WTC11 (cell line): ENCODE results near the gene DGKQ.

ENCODE experiments used
- AFF4 ChIP-seq: sonication (generic); formaldehyde crosslinking; IDR thresholded peaks from 2 replicates; pipeline ENCODE4 v1.8.1; 2023; ENCODE audit warnings: mild to moderate bottlenecking, missing genetic modification reagents, borderline replicate concordance
- CREB1 ChIP-seq: sonication (generic); formaldehyde crosslinking; IDR thresholded peaks from 2 replicates; pipeline ENCODE4 v1.8.0; 2023; ENCODE audit warnings: mild to moderate bottlenecking, missing genetic modification reagents
- CREM ChIP-seq: sonication (generic); formaldehyde crosslinking; IDR thresholded peaks from 2 replicates; pipeline ENCODE4 v1.8.1; 2022; ENCODE audit warnings: mild to moderate bottlenecking, missing genetic modification reagents, moderate library complexity
- CTCF ChIP-seq: fragments of 200-600 bp; IDR thresholded peaks from 2 replicates; pipeline ENCODE4 v1.8.0; 2022; ENCODE audit warnings: antibody characterized with exemption
- ELF4 ChIP-seq: sonication (generic); formaldehyde crosslinking; IDR thresholded peaks from 2 replicates; pipeline ENCODE4 v1.8.1; 2022; ENCODE audit warnings: low read depth, mild to moderate bottlenecking, moderate library complexity, missing genetic modification reagents
- ETV6 ChIP-seq: sonication (generic); formaldehyde crosslinking; IDR thresholded peaks from 2 replicates; pipeline ENCODE4 v1.8.1; 2022; ENCODE audit warnings: mild to moderate bottlenecking, missing genetic modification reagents
- FOXK1 ChIP-seq: sonication (generic); formaldehyde crosslinking; IDR thresholded peaks from 2 replicates; pipeline ENCODE4 v1.8.0; 2022; ENCODE audit warnings: mild to moderate bottlenecking, moderate library complexity, missing genetic modification reagents
- NR2C2 ChIP-seq: sonication (generic); formaldehyde crosslinking; IDR thresholded peaks from 2 replicates; pipeline ENCODE4 v1.8.0; 2022; ENCODE audit warnings: mild to moderate bottlenecking, missing genetic modification reagents
- SP1 ChIP-seq: sonication (generic); formaldehyde crosslinking; conservative IDR thresholded peaks from 2 replicates; pipeline ENCODE4 v1.8.1; 2022; ENCODE audit warnings: missing genetic modification reagents
- TCF7 ChIP-seq: sonication (generic); formaldehyde crosslinking; IDR thresholded peaks from 2 replicates; pipeline ENCODE4 v1.8.0; 2022; ENCODE audit warnings: mild to moderate bottlenecking, low read depth, missing genetic modification reagents, moderate library complexity
- USF2 ChIP-seq: sonication (generic); formaldehyde crosslinking; IDR thresholded peaks from 2 replicates; pipeline ENCODE4 v1.8.1; 2023; ENCODE audit warnings: mild to moderate bottlenecking, missing genetic modification reagents, moderate library complexity
- TF ChIP-seq, protein P1 (sequence below): fragments of 250-450 bp; sonication (Bioruptor Pico); IDR thresholded peaks from 2 replicates; pipeline ENCODE4 v1.8.0; 2021; ENCODE audit warnings: mild to moderate bottlenecking
- TF ChIP-seq, protein P2 (sequence below): sonication (generic); formaldehyde crosslinking; IDR thresholded peaks from 2 replicates; pipeline ENCODE4 v1.8.1; 2023; ENCODE audit warnings: mild to moderate bottlenecking, missing genetic modification reagents

- TF ChIP-seq CREM (CRISPR knock-in tag) (no peak), SP1 (CRISPR knock-in tag) (no peak), NR2C2 (no peak), AFF4 (CRISPR knock-in tag) (no peak), ELF4 (CRISPR knock-in tag) (no peak), FOXK1 (no peak), CTCF (no peak), TCF7 (CRISPR knock-in tag) (no peak), CREB1 (CRISPR knock-in tag) (no peak), USF2 (no peak), ETV6 (CRISPR knock-in tag) (no peak)
- TF ChIP-seq, protein P1, sequence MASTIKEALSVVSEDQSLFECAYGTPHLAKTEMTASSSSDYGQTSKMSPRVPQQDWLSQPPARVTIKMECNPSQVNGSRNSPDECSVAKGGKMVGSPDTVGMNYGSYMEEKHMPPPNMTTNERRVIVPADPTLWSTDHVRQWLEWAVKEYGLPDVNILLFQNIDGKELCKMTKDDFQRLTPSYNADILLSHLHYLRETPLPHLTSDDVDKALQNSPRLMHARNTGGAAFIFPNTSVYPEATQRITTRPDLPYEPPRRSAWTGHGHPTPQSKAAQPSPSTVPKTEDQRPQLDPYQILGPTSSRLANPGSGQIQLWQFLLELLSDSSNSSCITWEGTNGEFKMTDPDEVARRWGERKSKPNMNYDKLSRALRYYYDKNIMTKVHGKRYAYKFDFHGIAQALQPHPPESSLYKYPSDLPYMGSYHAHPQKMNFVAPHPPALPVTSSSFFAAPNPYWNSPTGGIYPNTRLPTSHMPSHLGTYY, result no peak
- TF ChIP-seq, protein P2, sequence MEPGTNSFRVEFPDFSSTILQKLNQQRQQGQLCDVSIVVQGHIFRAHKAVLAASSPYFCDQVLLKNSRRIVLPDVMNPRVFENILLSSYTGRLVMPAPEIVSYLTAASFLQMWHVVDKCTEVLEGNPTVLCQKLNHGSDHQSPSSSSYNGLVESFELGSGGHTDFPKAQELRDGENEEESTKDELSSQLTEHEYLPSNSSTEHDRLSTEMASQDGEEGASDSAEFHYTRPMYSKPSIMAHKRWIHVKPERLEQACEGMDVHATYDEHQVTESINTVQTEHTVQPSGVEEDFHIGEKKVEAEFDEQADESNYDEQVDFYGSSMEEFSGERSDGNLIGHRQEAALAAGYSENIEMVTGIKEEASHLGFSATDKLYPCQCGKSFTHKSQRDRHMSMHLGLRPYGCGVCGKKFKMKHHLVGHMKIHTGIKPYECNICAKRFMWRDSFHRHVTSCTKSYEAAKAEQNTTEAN (CRISPR knock-in tag), result no peak
Observed at GRCh38 chr4:972651-973424, 531 bp downstream of the DGKQ start.
